ELF-1 (cell line): ENCODE results near the gene RPS28.
"Not testable (repeated sequence)": the region's sequence is repeated elsewhere in the genome, so short reads cannot be mapped to it uniquely, and the experiment has no call there.

ENCODE experiments used
- DNase-seq: peaks from one replicate; pipeline ENCODE4 v3.0.0-alpha.2; 2016; ENCODE audit warnings: low read depth, low spot score

Gene RPS28

DNA sequence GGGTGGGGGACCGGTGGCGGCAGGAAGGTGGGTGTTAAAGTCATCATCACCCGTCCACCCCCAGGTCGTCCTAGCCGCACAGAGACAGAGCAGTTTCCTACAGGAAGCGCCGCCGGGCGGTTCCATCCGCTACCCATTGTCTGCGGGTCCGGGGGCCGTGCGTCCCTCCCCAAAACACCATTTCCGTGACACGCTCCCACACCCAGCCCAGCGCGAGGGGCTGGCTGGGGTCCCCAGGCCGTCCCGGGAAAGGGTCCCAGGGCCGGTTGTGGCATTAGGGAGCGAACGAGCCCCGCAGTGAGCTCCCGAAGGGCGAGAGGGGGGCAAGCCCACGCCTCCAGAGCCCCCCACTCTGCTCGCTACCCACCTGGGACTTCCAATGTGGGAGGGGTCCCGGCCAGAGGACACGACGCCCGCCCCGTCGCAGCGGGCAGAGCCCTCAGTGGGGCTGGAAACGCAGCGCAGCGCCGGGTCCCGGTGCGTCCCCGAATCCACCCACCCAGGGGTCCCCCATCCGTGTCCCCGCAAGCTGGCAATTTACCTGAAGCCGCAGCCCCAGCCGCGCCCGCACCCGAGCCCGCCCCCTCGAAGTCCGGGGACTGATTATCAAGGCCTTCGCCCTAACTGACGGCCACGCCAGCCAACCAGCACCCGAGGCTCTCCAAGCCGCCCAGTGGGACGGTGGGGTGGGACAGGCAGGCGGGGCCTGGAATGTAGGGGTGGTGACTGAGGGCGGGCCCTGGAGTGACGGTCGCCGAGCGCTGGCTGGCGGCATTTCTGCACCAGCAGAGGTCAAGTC lies 21.6 kb downstream of the RPS28 start, which contains the start of gene KANK3:
KANK3 (minus strand) TSS at position 579 of the 799 bp plus-strand sequence. CDS start 5,434 bp downstream, outside the sequence.
- peak; percentile 96 for DNase-seq

DNA sequence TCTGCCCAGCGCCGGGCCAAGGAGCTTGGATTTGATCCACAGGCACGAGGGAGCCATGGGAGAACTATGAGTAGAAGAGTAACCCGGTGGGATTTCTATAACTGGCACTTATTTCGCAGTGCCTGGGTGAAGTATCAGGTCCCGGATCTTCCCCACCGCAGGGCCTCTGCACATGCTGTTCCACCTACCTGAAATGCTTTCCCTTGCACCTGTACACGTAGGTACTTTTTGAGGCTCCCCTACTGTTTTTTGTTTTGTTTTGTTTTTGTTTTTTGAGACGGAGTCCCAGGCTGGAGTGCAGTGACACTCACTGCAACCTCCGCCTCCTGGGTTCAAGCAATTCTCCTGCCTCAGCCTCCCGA lies 22.2 kb downstream of the RPS28 start:
- DNase-seq: no peak

DNA sequence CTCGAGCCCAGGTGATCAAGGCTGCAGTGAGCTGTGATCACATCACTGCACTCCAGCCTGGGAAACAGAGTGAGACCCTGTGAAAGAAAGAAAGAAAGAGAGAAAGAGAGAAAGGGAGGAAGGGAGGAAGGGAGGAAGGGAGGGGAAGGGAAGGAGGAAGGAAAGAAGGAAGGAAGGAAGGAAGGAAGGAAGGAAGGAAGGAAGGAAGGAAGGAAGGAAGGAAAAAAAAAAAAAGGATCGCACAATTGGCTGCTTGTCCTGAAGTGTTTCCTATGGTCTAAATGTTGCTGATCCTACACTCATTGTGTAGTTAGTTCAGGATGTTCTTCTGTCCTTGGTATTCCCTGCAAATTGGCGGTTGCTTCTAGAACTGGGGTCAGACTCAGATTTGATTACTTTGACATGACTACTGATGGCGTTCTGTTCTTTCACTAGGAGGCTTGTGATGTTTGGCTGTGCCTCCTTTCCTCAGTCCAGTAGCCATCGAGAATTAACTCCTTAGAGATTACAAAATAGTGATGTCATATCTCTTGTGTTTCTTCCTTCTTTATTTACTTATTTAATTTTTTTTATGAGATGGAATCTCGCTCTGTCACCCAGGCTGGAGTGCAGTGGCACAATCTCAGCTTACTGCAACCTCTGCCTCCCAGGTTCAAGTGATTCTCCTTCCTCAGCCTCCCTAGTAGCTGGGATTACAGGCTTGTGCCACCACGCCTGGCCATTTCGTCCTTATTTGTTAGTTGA lies 28.5 kb downstream of the RPS28 start:
- DNase-seq: not testable (repeated sequence)

DNA sequence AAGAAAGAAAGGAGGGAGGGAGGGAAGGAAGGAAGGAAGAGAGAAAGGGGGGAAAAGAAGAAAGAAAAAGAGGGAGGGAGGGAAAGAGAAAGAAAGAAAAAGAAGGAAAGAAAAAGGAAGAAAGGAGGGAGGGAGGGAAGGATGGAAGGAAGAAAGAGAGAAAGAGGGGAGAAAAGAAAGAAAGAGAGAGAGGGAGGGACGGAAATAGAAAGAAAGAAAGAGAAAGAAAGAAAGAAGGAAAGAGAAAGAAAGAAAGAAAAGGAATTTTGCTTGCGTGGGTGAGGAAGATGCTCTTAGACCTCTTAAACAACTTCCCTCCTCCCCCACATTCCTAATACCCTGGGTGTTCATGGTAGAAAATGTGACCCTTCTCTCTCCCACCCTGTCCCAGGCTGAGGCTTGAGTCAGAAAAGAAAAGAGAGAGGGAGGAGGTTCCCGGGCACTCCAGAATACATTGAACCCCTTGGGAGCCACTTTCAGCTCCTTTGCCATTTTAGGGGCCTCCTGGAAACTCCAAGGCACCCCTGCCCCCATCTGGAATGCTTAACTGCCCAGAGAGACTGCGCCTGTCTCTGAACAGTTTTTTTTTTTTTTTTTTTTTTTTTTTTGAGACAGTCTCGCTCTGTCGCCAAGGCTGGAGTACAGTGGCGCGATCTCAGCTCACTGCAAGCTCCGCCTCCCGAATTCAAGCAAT lies 31.0 kb downstream of the RPS28 start:
- DNase-seq: no peak

DNA sequence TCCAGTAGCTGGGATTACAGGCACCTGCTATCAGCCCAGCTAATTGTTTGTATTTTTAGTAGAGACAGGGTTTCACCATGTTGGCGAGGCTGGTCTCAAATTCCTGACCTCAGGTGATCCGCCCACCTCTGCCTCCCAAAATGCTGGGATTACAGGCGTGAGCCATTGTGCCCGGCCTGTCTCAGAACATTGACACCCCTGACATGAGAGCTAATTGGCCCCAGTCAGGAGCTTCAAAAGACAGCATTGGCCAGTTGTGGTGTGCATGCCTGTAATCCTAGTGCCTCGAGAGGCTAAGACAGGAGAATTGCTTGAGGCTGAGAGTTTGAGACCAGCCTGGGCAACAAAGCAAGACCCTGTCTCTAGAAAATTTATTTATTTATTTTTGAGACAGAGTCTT lies 31.5 kb downstream of the RPS28 start:
- peak; percentile 57 for DNase-seq

DNA sequence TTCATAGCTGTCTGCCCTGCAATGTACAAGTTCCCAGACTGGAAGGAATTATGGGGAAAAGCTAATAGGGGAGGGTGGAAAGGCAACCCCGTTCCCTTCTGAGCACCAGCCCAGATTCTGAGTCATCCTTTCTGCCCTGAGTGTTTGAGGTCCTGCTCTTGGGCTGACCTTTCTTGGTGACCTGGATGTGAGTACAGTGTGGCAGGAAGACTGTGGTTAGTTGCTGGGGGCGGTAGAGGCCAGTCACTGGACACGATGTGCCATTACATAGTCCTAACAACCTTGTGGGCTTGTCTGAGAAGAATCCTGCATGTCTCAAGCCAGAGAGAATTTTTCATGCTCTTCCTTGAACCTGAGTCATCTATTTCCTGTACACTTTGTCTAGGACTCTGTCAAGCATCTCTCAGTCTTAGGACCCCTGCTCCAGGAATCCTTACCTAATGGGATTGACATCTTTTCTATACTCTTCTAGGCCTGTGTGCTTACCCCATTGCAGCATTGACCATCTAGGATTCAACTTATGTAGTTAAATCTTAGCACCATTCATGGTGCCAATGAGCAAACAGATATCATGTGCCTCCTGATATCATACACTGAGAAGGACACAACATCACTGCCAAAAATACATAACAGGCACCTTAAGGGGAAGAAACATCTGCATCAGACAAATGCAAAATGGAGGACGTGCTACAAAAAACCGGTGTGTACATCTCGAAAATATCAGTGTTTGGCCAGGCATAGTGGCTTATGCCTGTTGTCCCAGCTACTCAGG lies 34.5 kb downstream of the RPS28 start:
- DNase-seq: no peak

DNA sequence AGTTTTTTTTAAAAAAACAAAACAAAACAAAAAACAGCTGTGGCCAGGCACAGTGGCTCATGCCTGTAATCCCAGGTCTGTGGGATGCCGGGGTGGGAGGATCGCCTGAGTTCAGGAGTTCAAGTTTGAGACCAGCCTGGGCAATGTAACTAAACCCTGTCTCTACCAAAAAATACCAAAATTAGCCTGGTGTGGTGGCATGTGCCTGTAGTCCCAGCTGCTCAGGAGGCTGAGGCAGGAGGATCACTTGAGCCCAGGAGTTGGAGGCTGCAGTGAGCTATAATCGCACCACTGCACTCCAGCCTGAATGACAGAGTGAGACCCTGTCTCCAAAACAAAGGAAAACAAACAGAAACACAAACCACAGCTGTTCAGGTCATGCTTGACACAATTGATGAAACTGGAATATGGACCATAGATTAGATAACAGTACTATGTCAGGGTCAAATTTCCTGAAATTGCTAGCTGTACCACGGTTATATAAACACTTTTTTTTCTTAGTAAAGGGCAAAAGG lies 35.8 kb downstream of the RPS28 start:
- no peak for DNase-seq

DNA sequence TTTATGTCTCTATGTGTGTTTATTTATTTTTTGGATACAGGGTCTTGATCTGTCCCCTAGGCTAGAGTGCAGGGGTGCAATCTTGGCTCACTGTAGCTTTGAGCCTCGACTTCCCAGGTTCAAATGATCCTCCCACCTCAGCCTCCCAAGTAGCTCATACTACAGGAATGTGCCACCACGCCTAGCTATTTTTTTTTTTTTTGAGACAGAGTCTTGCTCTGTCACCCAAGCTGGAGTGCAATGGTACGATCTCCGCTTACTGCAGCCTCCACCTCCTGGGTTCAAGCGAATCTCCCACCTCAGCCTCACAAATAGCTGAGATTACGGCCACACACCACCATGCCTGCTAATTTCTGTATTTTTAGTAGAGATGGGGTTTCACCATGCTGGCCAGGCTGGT lies 37.7 kb downstream of the RPS28 start:
- no peak for DNase-seq

DNA sequence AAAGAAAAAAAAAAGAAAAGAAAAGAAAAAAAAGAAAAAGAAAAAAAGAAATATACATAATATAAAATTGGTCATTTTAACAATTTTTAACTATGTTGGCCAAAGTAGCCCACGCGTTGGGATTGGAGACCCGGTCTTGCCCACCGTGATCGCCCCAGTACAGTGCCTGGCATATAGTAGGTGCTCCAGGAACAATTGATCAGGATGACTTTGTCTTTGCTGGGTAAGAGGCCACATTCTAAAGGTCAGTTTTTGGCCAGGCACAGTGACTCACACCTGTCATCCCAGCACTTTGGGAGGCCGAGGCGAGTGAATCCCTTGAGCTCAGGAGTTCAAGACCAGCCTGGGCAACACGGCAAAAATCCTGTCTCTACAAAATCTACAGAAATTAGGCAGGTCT lies 38.9 kb downstream of the RPS28 start:
- no peak for DNase-seq

DNA sequence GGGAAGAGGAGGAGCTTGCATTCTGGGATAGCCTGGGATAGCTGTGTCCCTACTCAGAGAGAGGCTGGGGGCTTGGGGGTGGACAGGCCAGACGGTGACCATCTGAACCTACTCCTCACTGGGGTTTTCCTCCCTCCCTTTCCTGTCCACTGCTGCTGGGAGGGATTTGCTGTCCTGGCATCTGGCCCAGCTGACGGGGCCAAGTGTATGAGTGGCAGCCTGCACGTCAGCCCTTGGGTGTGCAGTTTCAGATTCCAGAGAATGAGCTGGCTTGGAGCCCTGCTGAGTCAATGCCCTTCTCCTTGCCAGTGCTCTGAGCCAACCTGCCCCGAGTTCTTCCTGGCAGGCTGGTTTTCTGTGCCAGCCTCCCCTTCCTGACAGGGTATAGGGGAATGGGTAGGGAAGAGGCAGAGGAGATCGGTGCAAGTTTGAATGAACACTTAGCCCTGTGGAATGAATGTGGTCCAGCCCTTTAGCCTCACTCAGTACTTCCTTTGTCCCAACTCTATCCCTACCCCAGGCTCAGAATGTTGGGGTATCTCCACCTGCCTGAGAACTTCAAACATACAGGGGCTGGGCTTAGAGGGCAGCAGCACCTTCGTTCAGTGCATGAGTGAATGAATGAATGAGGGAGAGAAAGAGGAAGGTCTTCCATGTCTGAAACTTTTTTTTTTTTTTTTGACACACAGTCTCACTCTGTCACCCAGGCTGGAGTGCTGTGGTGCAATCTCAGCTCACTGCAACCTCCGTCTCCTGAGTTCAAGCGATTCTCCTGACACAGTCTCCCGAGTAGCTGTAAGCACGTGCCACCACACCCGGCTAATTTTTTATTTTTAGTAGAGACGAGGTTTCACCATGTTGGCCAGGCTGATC lies 40.9 kb downstream of the RPS28 start:
- no peak for DNase-seq

DNA sequence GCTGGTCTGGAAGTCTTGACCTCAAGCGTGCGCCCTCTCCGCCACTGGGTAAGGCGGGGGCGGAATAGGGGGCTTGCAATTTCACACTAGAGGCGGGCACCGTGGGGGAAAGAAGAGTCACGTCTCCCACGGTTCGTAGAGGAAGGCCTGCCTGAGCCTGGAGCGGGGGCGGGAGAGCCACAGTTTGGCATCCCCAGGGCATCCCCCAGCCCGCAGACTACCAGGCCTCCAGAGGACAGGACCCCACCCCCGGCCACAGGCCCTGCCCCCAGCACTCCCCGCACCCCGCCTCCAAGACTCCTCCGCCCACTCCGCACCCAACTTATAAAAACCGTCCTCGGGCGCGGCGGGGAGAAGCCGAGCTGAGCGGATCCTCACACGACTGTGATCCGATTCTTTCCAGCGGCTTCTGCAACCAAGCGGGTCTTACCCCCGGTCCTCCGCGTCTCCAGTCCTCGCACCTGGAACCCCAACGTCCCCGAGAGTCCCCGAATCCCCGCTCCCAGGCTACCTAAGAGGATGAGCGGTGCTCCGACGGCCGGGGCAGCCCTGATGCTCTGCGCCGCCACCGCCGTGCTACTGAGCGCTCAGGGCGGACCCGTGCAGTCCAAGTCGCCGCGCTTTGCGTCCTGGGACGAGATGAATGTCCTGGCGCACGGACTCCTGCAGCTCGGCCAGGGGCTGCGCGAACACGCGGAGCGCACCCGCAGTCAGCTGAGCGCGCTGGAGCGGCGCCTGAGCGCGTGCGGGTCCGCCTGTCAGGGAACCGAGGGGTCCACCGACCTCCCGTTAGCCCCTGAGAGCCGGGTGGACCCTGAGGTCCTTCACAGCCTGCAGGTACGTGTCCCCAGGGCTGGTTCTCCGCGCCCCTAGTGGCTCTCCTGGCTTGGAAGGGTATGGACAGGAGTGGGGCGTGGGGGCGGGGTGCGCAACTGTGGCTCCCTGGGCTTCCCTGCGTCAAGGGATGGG lies 42.8 kb downstream of the RPS28 start, which contains the start of gene ANGPTL4:
ANGPTL4 (plus strand) TSS at position 353 of the 969 bp plus-strand sequence; CDS start at position 520, 167 bp downstream.
- peak; percentile 72 for DNase-seq

DNA sequence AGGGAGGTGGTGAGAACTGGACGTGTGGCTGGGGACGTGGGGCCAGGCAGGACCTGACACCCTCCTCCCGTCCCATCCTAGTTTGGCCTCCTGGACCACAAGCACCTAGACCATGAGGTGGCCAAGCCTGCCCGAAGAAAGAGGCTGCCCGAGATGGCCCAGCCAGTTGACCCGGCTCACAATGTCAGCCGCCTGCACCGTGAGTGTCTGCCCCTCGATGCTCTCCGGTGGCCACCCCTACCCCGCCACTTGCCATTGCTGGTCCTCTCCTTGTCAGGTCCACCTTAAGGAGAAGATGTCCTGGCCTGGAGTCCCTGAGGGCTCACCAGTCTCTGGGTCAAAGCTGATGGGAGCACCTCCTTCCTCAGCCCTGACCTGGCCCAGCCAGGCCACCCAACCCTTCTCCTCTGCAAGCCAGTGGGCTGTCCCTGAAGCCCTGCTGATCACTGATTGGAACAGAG lies 44.9 kb downstream of the RPS28 start:
- no peak for DNase-seq

DNA sequence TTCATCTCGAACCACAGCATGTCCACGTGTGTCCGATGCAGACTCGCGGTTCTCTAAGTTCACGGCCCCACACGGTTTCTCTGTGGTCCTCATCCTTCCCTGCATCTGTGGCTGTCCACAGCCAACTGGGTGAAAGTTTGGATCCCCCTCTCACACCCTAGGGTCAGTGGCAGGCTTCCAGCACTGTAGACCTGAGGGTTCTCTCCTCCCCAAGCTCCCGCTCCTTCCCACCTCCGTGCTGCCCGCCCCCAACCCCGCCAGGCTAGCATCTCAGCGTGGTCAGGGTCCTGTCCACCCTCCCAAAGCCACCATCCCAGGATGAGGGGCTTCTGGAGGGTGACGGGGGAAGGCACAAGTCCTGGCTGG lies 45.6 kb downstream of the RPS28 start:
- no peak for DNase-seq

DNA sequence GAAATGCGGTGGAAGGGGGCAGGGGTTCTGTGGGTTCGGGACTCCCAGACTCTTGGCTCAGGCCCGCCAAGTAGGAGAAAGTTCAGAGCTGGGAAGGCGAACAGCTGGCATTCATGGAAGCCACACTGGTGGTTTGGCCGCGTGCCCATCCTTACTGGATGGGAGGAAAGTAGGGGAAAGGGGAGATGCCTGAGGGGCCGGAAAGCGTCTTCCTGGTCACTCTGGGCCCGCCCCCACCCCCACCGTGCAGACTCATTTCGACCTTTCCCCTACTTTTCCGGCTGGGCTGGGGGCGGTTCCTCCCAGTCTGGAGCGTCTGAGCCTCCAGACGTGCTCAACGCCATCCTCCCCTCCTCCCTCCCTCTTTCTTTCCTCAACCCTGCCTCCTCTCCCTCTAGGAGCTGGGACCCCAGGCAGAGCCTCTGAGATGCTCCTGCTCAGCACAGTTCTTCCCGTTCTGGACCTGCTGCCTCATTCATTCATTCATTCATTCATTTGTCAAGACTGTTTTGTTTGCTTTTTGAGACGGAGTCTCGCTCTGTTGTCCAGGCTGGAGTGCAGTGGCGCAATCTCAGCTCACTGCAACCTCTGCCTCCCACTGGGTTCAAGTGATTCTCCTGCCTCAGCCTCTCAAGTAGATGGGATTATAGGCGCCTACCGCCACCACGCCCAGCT lies 46.2 kb downstream of the RPS28 start:
- peak; percentile 98 for DNase-seq

DNA sequence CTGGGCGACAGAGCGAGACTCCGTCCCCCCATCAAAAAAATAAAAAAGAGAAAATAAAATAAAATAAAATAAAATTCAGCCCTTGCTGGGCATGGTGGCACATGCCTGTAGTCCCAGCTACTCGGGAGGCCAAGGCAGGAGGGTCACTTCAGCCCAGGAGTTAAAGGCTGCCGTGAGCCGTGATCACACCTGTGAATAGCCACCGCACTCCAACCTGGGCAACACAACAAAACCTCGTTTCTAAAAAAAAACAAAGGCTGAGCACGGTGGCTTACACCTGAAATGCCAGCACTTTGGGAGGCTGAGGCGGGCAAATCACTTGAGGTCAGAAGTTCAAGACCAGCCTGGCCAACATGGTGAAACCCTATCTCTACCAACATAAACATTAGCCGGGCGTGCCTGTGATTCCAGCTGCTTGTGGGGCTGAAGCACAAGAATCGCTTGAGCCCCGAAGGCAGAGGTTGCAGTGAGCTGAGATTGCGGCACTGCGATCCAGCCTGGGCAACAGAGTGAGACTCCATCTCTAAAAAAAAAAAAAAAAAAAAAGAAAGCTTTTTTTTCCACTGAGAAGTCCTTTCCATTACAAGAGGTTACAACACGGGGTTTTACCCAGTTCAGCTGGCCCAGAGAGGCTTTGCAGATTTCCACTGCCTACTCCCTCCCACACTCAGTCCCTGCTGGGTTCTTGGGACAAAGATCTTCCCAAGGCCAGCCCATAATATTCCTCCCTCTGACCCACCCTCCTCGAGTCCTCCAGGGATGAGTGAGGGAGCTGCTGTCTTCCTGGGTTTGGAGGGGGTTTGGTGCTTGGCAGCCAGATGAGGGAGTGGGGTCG lies 49.1 kb downstream of the RPS28 start:
- DNase-seq: no peak

DNA sequence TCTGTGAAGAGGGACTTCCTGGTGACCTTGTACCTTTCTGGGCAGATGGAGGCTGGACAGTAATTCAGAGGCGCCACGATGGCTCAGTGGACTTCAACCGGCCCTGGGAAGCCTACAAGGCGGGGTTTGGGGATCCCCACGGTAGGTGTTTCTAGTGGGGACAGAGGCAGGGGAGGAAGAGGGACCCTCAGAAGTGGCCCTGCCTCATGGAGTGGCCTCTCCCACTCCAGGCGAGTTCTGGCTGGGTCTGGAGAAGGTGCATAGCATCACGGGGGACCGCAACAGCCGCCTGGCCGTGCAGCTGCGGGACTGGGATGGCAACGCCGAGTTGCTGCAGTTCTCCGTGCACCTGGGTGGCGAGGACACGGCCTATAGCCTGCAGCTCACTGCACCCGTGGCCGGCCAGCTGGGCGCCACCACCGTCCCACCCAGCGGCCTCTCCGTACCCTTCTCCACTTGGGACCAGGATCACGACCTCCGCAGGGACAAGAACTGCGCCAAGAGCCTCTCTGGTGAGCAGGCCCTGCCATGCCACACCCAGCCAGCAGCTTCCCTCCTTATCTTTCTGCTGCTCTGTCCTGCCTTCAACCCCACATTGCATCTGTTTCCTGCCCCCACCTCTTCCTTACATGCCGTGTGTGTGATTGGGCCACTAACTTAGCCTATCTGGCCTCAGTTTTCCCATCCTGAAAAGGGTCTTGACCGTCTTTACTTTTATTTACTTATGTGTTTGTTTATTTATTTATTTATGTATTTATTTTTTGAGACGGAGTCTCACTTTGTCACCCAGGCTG lies 49.9 kb downstream of the RPS28 start:
- DNase-seq: no peak
